ENCODE results near the gene GPC6.

Gene GPC6

GRCh38 chr13:94408314-94409036, 1181.9 kb downstream of the GPC6 start:
- no peak for TF ChIP-seq CTCF (IDR thresholded peaks at IDR 0.05; ENCODE audit: low read depth, low read length)
- in situ Hi-C loops (cut with HindIII; ENCODE audit: low sequenced_read_pairs) = no loop called here
- no peak for DNase-seq (ENCODE audit: low read depth, low spot score)
- no peak overlapping the region for H3K4me3 ChIP-seq (ENCODE audit: low read depth, low read length)

GRCh38 chr13:94411747-94412146, 1185.1 kb downstream of the GPC6 start:
- no peak for TF ChIP-seq CTCF (IDR thresholded peaks at IDR 0.05; ENCODE audit: low read depth, low read length)
- DNase-seq (ENCODE audit: low read depth, low spot score) = no peak
- in situ Hi-C loops (cut with HindIII; ENCODE audit: low sequenced_read_pairs) = no loop called here
- no peak overlapping the region for H3K4me3 ChIP-seq (ENCODE audit: low read depth, low read length)

- no peak for TF ChIP-seq CTCF (IDR thresholded peaks at IDR 0.05; ENCODE audit: low read depth, low read length)
- DNase-seq (ENCODE audit: low read depth, low spot score) = no peak
- in situ Hi-C loops (cut with HindIII; ENCODE audit: low sequenced_read_pairs) = no loop called here
- no peak overlapping the region for H3K4me3 ChIP-seq (ENCODE audit: low read depth, low read length)
Measured at GRCh38 chr13:94412870-94413597, 1186.4 kb downstream of the GPC6 start.

- in situ Hi-C loops (cut with HindIII; ENCODE audit: low sequenced_read_pairs) = no loop called here
- no peak for TF ChIP-seq CTCF (IDR thresholded peaks at IDR 0.05; ENCODE audit: low read depth, low read length)
Measured at GRCh38 chr13:94413598-94413944, 1187.0 kb downstream of the GPC6 start.

GRCh38 chr13:94414141-94414540, 1187.5 kb downstream of the GPC6 start:
- in situ Hi-C loops (cut with HindIII; ENCODE audit: low sequenced_read_pairs) = no loop called here
- no peak for TF ChIP-seq CTCF (IDR thresholded peaks at IDR 0.05; ENCODE audit: low read depth, low read length)
- H3K4me3 ChIP-seq (ENCODE audit: low read depth, low read length) = no peak overlapping the region
- DNase-seq (ENCODE audit: low read depth, low spot score) = no peak

More at GRCh38 chr13:94413598-94413944, 1187.0 kb downstream of the GPC6 start:
- no peak for DNase-seq (ENCODE audit: low read depth, low spot score)
- no peak overlapping the region for H3K4me3 ChIP-seq (ENCODE audit: low read depth, low read length)

GRCh38 chr13:94414708-94415107, 1188.1 kb downstream of the GPC6 start:
- in situ Hi-C loops (cut with HindIII; ENCODE audit: low sequenced_read_pairs) = no loop called here
- no peak for TF ChIP-seq CTCF (IDR thresholded peaks at IDR 0.05; ENCODE audit: low read depth, low read length)
- no peak overlapping the region for H3K4me3 ChIP-seq (ENCODE audit: low read depth, low read length)
- DNase-seq (ENCODE audit: low read depth, low spot score) = no peak
